GM18502 (cell line): ENCODE results near the gene MGAT4D.
"Not testable (repeated sequence)": the region's sequence is repeated elsewhere in the genome, so short reads cannot be mapped to it uniquely, and the experiment has no call there.

Experiments used
- ATAC-seq: cut with Tn5 transposase; IDR thresholded peaks from one replicate; pipeline ENCODE4 v1.9.1; 2021; ENCODE audit warnings: mild to moderate bottlenecking; ENCODE audit not compliant: unreplicated experiment, poor library complexity

MGAT4D gene

DNA sequence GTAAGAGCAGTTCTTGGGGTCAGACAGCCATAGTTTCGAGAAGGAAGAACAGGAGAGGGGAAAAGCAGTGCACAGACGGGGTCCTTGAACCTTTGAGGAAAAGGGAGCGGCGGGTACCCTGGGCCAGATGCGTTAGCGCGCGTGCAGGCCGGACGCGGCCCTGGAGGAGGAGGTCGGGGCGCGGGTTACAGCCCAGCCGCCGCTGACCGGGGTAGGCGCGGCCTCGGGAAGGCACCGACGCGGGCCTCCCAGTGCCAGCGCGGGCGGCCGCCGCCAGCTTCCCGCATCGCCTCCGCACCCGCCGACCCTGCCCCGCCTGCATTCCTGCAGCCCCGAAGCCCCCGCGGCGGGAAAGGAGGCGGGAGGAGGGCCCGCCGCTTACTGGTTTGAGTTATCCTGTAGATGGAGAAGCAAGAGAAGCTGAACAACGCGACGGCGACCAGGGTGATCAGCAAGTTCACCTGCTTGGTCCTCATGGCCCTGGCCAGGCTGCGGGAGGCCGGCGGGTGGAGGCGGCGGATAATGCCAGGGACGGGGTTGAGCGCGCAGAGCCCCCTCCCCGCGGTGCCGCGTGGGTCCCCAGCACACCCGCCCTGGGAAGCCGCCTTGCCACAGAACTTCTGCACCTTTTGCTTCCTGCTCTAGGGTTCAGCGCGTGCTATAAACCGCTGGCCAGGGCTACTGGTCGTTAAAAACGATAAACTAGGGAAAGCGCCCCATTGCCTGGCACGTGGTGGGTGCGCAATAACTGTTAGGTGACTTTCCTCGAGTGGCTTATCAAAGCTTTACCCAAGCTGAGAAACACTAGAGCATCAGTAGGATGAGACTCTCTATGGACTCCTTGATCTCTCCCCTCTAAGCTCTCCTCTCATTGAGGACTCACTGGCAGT lies at the start of gene MGAT4D:
Gene MGAT4D, minus strand, starts transcription at position 547 of the 890 bp plus-strand sequence. Its CDS starts 71 bp downstream, at position 476.
- no peak for ATAC-seq

DNA sequence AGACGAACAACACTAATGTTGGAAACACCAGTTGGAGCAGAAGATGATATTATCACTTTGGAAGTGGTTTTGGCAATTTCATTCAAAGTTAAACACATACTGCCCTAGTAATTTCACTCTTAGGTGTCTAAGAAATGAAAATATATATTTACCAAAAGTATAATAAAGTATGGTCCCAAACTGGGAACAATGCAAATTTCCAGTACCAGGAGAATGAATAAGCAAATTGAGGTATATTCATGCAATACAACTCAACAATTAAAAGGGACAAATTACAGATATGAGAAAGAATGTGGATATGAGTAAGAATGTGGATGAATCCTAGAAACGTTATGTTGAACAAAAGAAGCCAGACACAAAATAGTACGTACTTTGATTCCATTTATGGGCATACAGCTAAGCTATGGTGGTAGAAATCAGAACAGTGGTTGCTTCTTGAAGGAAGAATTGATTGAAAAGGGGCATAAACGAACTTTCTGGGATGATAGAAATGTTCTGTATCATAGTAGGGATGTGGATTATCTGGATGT lies 35.9 kb upstream of the MGAT4D start:
- no peak for ATAC-seq

DNA sequence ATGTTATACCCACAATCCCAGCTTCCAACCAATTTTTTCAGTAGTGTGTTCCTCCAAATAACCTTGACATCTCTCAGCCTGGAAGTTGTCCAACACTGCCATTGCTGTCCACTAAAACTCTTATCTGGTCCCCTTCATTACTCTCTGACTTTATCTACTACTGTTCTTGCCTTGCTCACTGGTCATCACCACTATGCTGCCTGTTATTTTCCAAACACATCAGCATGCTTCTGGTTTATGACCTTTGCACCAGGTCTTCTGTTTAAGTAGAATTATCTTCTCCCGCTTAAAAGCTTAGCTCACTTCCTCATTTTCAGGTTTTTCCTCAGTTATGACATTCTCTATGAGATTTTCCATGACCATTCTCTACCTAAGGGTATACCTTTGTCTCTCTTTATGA lies 31.3 kb upstream of the MGAT4D start:
- ATAC-seq = no peak

- peak; percentile 100 for ATAC-seq
Observed at GRCh38 chr4:140523857-140524742, 26.0 kb upstream of the MGAT4D start, which contains the start of gene ELMOD2. ELMOD2 (plus strand) TSS chr4:140524168; CDS start chr4:140525429, 1,261 bp downstream.

GRCh38 chr4:140523370-140523856 lies 25.3 kb upstream of the MGAT4D start:
- ATAC-seq = peak; percentile 12

DNA sequence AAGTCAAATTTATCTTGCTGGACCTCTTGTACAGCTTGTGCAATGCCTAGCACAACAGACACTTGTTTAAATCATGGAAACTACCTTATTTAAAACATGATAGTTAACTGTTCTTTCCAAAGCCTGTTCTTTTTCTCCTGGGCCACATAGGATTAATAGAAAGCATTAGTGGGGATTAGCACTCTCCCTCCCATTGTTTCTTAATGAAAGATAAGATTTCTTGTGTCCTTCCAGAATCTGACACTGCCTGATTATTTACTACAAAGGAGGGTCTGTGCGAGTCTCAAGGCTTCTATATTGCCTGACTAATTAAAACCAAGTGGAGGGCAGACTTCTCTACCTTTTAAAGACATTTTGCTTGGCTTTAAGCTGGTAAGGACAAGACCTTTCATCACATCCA lies 17.3 kb upstream of the MGAT4D start:
- ATAC-seq = no peak

- not testable (repeated sequence) for ATAC-seq
Observed at GRCh38 chr4:140513765-140514164, 15.7 kb upstream of the MGAT4D start.

- no peak for ATAC-seq
Observed at GRCh38 chr4:140504261-140504660, 6.2 kb upstream of the MGAT4D start.

DNA sequence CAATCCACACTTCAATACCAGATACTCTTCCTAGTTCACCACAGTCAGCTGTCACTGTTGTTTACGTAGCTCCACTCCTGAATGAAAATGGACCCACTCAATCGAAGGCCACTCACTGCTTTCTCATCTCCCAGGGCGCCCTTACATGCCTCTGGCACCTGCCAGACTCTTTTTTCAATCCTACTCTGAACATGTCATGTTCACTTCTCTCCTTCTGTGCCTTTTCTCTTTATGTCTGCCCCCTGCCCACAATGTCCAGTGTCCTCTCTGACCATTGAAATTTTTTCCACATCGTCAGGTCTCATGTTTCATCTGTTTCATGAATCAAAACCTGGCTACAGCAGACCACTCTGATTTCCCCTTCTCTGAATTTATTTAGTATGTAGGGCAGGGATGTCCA lies 1.3 kb upstream of the MGAT4D start:
- ATAC-seq = no peak

DNA sequence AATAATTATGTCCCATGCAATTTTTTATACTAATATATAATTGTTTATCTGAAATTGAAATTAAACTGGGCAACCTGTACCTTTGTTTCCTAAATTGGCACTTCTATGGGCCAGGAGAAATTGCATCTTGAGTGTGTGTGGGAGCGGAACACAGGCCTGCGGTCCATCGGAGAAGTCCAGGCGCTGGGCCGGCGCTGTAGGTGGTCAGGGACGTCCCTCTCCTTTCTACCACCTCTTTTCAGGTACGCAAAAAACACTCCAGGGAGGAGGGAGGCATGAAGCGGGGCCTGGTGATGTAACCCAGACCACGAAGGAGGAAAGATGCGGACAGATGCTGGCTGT lies 717 bp downstream of the MGAT4D start:
- ATAC-seq = no peak

DNA sequence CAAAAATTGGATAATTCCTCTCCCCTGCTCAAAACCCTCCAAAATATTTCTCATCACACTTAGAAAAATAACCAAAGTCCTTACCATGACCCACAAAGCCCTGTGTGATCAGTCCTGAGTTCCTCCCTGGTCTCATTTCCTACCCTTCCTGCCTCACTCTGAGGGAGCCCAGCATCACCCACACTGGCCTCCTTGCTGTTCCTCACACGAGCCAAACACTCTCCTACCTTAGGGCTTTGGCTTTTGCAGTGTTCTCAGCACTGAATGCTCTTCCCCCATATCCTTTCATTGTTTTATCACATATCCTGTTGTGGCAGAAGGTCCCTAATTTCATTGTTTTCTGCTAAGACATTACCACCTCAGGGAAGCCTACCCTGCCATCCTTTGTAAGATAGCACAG lies 12.2 kb downstream of the MGAT4D start:
- ATAC-seq = no peak

DNA sequence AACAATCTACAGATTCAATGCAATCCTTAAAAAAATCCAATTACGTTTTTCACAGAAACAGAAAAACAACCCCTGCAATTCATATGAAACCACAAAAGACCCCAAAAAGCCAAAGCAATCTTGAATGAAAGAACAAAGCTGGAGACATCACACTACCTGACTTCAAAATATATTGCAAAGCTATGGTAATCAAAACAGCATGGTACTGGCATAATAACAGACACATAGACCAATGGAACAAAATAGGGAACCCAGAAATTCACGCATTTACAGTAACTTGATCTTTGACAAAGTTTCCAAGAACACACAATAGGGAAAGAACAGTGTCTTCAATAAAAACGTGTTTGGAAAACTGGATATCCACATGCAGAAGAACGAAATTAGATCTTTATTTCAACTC lies 14.6 kb downstream of the MGAT4D start:
- ATAC-seq = no peak

DNA sequence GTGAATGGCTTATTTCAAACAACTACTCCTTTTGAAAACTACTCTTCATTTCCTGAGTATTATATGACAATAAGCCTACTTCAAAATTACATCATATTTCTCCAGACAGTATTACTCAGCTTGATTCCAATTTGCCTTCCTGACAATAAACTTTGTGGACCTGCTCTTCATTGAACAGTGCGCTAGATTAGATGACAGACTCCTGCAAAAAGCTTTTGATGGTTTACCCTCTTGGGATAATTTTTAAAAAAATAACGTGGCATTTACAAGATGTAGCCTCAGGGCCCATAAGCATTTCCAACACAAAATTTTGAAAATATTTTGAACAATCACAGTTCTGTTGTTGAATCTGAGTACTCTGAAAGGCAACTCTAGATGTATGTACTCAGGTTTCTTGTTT lies 25.9 kb downstream of the MGAT4D start:
- no peak for ATAC-seq

- no peak for ATAC-seq
Observed at GRCh38 chr4:140469791-140470733, 28.0 kb downstream of the MGAT4D start.

- ATAC-seq = no peak
Observed at GRCh38 chr4:140466146-140466545, 31.9 kb downstream of the MGAT4D start.

DNA sequence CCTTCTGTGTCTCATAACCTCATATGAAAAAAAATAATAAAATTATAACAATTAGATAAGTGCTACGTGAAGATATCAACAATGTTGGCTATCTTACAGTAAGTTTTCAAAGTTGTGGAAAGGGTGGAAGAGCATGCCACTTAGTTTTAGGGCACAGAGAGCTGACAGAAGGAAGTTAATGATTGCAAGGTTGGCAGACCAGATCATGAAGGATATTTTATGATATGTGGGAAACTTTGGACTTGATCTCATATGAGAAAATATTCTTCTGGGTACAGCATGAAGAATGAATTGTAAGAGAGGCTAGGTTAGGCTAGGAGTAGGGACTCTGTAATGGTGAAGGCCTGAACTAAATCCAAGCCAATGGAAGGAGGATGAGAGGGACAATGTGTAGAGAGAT lies 34.5 kb downstream of the MGAT4D start:
- ATAC-seq = no peak

GRCh38 chr4:140463182-140463581 lies 34.9 kb downstream of the MGAT4D start:
- ATAC-seq = no peak

DNA sequence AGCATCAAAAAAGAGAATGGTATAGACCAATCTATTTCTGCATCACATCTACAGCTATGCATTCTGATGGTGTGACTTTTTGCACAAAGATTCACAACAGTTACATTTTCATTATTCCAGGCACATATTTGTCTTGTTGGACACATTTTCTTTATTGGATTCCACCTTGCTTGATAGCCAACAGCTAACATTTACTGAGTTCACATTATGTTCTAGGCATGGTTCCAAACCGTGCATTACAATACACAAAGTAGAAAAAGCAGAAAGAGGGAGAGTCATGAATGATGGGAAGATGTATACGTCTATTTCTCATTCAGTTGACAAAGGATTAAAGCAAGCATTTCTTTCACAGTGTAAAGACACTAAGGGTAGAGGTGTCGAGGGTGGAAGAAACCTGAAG lies 47.7 kb downstream of the MGAT4D start:
- no peak for ATAC-seq

GRCh38 chr4:140448830-140449229 lies 49.3 kb downstream of the MGAT4D start:
- no peak for ATAC-seq

- ATAC-seq = no peak
Observed at GRCh38 chr4:140448162-140448561, 49.9 kb downstream of the MGAT4D start.
